ENCODE measurements around the gene CPT1C. TPM values are rescaled to one million over a fixed set of nuclear protein-coding genes. Genes with fewer than 3 reads are reported as not detected.

CPT1C gene
- total and polyA plus RNA-seq, 2 of the 8 experiments (the other 6 are each of a cell fraction or from before 2014, with no cell fraction given): 79.6 to 91.8 TPM

DNA sequence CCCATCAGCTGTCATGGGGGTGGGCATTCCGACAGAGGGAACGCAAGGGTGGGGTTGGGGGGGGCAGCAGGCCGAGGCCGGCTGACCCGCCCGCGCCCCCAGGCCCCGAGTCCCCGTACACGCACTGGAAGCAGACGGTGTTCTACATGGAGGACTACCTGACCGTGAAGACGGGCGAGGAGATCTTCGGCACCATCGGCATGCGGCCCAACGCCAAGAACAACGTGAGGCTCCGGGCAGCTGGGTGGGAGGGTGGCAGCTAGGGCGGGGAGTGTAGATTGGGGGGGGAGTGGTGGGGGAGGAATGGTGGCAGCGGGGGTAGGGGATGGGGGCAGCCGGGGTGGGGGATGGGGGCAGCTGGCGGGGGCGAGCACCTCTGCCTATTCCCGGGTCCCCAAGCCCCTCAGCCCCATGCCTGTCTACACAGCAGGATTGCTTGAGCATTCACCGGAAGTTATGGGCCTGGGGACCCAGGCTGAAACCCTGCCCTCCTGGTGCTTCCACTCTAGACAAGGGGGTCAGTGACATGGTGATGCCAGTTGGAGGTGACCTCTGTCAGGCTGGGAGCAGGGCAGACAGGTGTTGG, 4.3 kb upstream of the CPT1C start:
- FAIRE-seq (no peak), DNase-seq (ENCODE audit: low read depth in 1 of 2, low spot score in 2 of 2) (no peak)
- Histone ChIP-seq H2BK20ac (ENCODE audit: low read length) (no peak overlapping the region), H4K8ac (ENCODE audit: extremely low read depth, insufficient read depth, low read length) (no peak overlapping the region), H3K9me3 (ENCODE audit: insufficient read depth in 2 of 2, low read depth in 1 of 2, low read length in 1 of 2) (no peaks in the 10 kb centered on the region), H3K4ac (replicated peaks; ENCODE audit: insufficient read length, low read depth, low read length) (no peak overlapping the region), H3K9ac (replicated peaks in 1 of 4; ENCODE audit: extremely low read depth in 1 of 4, low read depth in 3 of 4, low read length in 3 of 4) (no peak overlapping the region), H3K14ac (ENCODE audit: insufficient read length) (no peak overlapping the region), H2BK15ac (ENCODE audit: low read length) (no peak overlapping the region), H4K5ac (ENCODE audit: insufficient read length, low read depth, low read length) (no peak overlapping the region), H2BK5ac (ENCODE audit: low read depth, low read length) (no peak overlapping the region), H3K4me1 (replicated peaks in 1 of 4; ENCODE audit: control insufficient read depth in 3 of 4, insufficient read depth in 4 of 4, low read length in 3 of 4) (peaks cover 0 to 18% (median 13%) of the 10 kb centered on the region in 4 experiments; a peak in 6 of 7 replicates), H3K79me1 (ENCODE audit: low read depth, low read length) (peaks cover 14% of the 10 kb centered on the region), H2BK120ac (replicated peaks; ENCODE audit: low read depth, low read length) (no peak overlapping the region), H2AK5ac (ENCODE audit: low read depth, low read length) (no peak overlapping the region), H3K4me2 (ENCODE audit: insufficient read depth in 1 of 2, low read depth in 2 of 2, low read length in 2 of 2) (no peak overlapping the region), H2BK12ac (ENCODE audit: low read depth, low read length) (no peak overlapping the region), H3K36me3 (ENCODE audit: control insufficient read depth in 2 of 4, insufficient read depth in 4 of 4, low read length in 3 of 4) (peaks cover 26 to 55% (median 39%) of the 10 kb centered on the region in 4 experiments), H3K23ac (ENCODE audit: insufficient read length) (no peak overlapping the region), H3K56ac (replicated peaks; ENCODE audit: insufficient read length, low read depth, low read length) (no peak overlapping the region), H4K91ac (replicated peaks; ENCODE audit: insufficient read length, low read length) (no peak overlapping the region), H2AFZ (ENCODE audit: low read length) (no peak overlapping the region), H3K79me2 (ENCODE audit: control insufficient read depth in 1 of 2, insufficient read depth in 2 of 2, low read length in 2 of 2) (peaks cover 0 to 16% of the 10 kb centered on the region in 2 experiments; a peak in 2 of 4 replicates), H3K4me3 (ENCODE audit: extremely low read depth in 1 of 4, insufficient read depth in 2 of 4, low read depth in 3 of 4, low read length in 4 of 4) (no peak overlapping the region), H3K23me2 (ENCODE audit: low read depth, low read length) (peaks cover 18% of the 10 kb centered on the region), H4K20me1 (replicated peaks in 1 of 2; ENCODE audit: control insufficient read depth in 1 of 2, insufficient read depth in 2 of 2, low read length in 2 of 2) (peaks cover 27 to 46% of the 10 kb centered on the region in 2 experiments), H3K27me3 (replicated peaks in 1 of 4; ENCODE audit: control insufficient read depth in 3 of 4, extremely low read depth in 1 of 4, insufficient read depth in 3 of 4, low read length in 3 of 4) (no peaks in the 10 kb centered on the region), H3K18ac (ENCODE audit: extremely low read depth, low read length) (no peak overlapping the region), H3K27ac (ENCODE audit: low read depth, low read length) (no peak overlapping the region)
- ChIA-PET CTCF (ENCODE audit: partially characterized antibody) (interaction anchor here (0.6 to 2.8 kb wide), 5 partner anchors 8 to 338 kb away, joined by 3 to 11 read pairs (median 4); no protein-coding TSS in a partner anchor), POLR2A (ENCODE audit: partially characterized antibody) (interaction anchor here (1.0 to 12.2 kb wide), 8 partner anchors 8 to 190 kb away, joined by 3 to 168 read pairs (median 4); partner anchors contain the start of genes PRMT1 and RPS11)
- 89% methylated on average over 14 of the region's 27 CpGs; no CpG with 5 or more reads in 1 of the 2 experiments for WGBS, 2 experiments (ENCODE audit: extremely low coverage in 1 of 2, insufficient coverage in 1 of 2, insufficient read length in 1 of 2, insufficient replicate concordance in 2 of 2, low coverage in 1 of 2, low lambda C conversion rate in 2 of 2, missing lambda C conversion rate in 1 of 2)
- TF ChIP-seq SAP30 (IDR thresholded peaks at IDR 0.05; ENCODE audit: insufficient read depth, insufficient replicate concordance, low read length) (no peak), CHD1 (IDR thresholded peaks at IDR 0.05; ENCODE audit: low read depth, low read length) (no peak), SP4 (IDR thresholded peaks at IDR 0.05; ENCODE audit: low read length) (no peak), JUND (IDR thresholded peaks at IDR 0.05; ENCODE audit: low read length) (no peak), HDAC6 (IDR thresholded peaks at IDR 0.05; ENCODE audit: low read depth, low read length) (no peak), SRF (IDR thresholded peaks at IDR 0.05; ENCODE audit: low read depth, low read length) (no peak), PHF8 (conservative IDR thresholded peaks at IDR 0.05; ENCODE audit: low read depth, low read length) (no peak), CBX8 (IDR thresholded peaks at IDR 0.05; ENCODE audit: borderline replicate concordance, low read depth, low read length) (no peak)

Data from H1 (cell line).